IPS-11a (cell line): ENCODE data around the gene GDPD1.
"Not testable (repeated sequence)": the region's sequence is repeated elsewhere in the genome, so short reads cannot be mapped to it uniquely, and the experiment has no call there.

Experiments
- H3K4me3 ChIP-seq: one replicate; pipeline ENCODE4 v1.5.1; 2013; ENCODE audit warnings: low read depth, low read length, control low read depth

The GDPD1 gene

DNA sequence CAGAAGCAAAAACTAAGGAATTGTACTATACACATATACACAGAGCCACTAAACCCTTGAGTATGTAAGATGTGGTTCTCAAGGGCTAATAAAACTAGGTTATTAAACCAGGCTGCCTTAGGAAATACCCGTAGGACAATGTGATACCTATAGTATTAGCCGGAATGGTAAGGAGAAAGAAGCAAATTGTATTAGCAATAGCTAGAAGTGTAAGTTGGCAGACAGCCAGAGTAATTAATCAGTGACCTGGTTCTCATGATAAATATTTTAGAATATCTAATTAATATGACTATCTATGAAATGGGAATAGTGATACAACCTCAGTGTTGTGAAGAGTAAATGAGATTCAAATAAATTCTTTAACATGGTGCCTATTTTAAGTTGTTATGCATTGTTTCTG lies 18.6 kb downstream of the GDPD1 start:
- no peak overlapping the region for H3K4me3 ChIP-seq

DNA sequence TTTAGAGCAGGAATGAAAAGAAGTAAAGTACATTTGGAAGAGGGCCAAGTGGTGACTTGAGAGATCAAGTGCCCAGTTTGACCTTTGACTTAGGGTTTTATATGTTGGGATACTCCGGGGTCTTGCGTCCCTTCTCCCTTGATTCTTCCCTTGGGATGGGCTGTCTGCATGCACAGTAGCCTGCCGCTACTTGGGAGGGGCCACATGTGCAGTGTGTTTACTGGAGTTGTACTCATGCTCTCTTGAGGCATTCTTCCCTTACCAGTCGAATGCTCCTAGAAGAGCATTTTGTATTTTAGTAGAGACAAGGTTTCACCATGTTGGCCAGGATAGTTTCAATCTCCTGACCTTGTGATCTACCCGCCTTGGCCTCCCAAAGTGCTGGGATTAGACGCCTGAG lies 23.8 kb downstream of the GDPD1 start:
- no peak overlapping the region for H3K4me3 ChIP-seq

- H3K4me3 ChIP-seq = no peak overlapping the region
Measured at GRCh38 chr17:59254742-59255141, 34.4 kb downstream of the GDPD1 start.

DNA sequence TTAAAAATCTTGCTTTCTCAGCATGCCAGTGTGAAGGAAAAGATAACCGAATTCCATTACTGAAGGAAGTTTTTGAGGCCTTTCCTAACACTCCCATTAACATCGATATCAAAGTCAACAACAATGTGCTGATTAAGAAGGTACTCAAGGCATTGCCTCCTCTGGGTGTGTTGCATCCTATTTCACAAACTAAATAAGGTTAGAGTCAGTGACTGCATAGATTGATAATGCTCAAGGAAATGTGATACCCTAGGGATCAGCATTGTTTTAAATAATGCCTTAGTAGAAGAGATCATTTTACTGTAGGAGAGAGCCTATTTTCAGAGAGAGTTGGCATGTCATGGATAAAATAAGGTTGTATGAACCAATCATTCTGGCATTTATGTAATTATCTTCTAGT lies 36.8 kb downstream of the GDPD1 start:
- H3K4me3 ChIP-seq = no peak overlapping the region

- no peak overlapping the region for H3K4me3 ChIP-seq
Measured at GRCh38 chr17:59260722-59261121, 40.4 kb downstream of the GDPD1 start.

DNA sequence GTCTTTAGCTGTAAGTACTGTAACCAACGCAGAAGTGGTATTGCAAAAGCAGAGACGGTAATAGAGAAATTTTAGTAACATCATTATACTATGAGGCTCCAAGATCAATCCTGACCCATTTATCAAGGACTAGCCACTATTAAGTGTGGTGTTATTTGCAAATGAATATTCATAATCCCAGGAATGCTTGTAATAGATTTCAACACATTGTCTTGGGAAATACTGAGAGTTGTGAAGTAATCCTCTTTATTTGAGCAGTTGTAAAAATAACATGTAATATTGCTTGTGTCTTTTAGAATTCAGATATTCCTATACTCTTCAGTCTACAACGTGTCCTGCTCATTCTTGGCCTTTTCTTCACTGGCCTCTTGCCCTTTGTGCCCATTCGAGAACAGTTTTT lies 46.4 kb downstream of the GDPD1 start:
- H3K4me3 ChIP-seq = no peak overlapping the region

DNA sequence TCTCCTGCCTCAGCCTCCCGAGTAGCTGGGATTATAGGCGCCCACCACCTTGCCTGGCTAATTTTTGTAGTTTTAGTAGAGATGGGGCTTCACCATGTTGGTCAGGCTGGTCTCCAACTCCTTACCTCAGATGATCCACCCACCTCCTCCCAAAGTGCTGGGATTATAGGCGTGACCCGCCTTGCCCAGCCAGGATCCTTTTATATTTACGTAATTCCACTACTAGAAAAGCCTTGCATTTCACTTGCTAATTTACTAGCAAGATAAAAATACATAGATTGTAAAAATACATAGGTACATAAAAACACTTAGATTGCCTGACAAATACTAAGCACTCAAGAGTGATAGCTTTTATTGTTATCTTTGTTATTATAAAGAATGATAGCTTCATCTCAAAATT lies 47.5 kb downstream of the GDPD1 start:
- no peak overlapping the region for H3K4me3 ChIP-seq

DNA sequence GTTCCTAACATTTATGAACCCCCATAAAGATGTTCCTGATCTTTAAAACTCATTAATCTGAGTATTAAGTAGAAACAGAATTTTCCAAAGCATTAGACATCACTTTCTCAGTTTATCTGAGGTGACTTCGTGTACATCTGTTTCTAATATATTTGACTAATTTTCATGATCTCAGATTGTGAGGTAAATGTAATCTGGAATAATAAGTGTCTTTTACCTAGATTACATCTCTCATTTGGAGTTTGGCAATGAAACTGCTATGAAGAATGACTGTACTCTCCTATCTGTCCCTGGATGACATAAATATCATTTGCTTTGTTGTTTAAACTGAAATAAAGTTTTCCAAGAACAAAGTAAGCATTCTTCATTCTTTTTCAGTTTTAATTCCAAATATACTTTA lies 55.3 kb downstream of the GDPD1 start:
- H3K4me3 ChIP-seq = no peak overlapping the region

DNA sequence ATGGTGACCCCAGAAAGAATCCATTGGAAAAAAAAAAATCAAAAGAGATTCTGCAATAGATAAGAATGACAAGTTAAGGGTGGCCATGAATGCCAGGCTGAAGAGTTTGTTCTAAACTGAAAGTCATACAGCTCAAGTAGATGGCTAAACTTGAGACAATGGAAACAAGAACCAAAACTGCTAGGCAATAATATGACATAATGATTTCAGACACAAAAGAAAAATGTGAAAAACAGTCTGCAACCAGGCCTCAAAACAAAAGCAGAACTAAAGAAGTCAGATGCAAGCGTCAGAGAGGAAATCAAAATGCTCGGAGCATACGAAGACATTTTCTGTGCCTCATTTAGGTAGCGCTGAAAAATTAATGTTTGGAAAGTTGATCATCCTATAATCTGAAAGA lies 56.7 kb downstream of the GDPD1 start:
- H3K4me3 ChIP-seq = no peak overlapping the region

GRCh38 chr17:59278406-59278805 lies 58.1 kb downstream of the GDPD1 start:
- no peak overlapping the region for H3K4me3 ChIP-seq

DNA sequence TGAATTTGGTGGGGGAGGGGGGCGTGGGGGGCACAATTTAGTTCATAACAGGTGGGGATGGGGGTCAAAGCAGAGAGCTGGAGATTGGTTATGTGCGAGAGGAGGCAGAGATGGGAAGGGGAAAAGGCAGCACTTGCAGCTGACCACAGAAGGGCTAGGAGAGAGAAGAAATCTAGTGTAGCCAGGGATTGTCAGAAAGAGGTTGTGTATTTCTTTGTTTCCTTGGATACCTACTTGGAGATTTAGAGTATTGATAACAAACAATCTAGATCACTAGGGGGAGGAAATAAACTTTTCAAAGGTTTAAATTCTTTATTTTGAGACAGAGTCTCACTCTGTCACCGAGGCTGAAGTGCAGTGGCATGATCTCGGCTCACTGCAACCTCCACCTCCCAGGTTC lies 64.0 kb downstream of the GDPD1 start:
- no peak overlapping the region for H3K4me3 ChIP-seq

- H3K4me3 ChIP-seq = no peak overlapping the region
Measured at GRCh38 chr17:59287452-59287851, 67.1 kb downstream of the GDPD1 start.

DNA sequence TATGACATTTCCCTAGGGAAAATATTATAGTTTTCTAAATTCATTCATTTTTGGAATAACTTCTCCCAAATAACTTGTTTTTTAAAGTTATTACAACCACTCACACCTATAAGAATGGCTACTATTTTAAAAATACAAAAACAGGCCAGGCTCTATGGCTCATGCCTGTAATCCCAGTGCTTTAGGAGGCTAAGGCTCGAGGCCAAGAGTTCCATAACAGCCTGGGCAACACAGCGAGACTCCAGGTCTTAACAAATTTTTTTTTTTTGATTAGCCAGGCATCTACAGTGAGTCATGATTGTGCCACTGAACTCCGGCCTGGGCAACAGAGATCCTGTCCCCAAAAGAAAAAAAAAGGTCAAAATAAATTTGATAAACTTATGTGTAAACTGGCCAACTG lies 67.6 kb downstream of the GDPD1 start:
- H3K4me3 ChIP-seq = no peak overlapping the region

- H3K4me3 ChIP-seq = no peak overlapping the region
Measured at GRCh38 chr17:59289981-59290301, 69.6 kb downstream of the GDPD1 start.

DNA sequence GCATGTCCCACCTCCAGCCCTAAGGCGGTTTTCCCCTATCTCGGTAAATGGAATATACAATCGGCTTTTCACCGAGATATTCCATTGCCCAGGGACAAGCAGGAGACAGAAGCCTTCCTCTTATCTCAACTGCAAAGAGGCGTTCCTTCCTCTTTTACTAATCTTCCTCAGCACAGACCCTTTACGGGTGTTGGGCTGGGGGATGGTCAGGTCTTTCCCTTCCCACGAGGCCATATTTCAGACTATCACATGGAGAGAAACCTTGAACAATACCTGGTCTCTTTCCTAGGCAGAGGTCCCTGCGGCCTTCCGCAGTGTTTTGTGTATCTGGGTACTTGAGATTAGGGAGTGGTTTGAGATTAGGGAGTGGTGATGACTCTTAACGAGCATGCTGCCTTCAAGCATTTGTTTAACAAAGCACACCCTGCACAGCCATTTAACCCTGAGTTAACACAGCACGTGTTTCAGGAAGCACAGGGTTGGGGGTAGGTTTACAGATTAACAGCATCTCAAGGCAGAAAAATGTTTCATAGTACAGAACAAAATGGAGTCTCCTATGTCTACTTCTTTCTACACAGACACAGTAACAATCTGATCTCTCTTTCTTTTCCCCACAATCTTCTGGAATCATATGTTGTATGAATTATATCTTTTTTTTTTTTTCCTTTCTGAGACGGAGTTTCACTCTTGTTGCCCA lies 70.1 kb downstream of the GDPD1 start:
- H3K4me3 ChIP-seq = not testable (repeated sequence)

DNA sequence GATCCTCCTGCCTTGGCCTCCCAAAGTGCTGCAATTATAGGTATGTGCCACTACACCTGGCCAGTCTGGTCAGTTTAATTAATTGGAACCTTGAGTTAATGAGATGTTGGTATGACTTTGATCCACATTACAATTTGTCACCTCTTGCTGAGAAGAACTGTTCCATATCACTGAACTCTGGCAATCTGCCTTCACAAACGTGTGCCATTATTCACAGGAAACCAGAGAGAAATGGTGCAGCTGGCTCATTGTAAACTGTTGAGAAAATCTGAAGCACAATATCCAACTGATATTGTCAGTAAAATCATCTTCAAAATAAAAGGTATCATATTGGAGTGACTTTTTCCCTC lies 71.8 kb downstream of the GDPD1 start:
- no peak overlapping the region for H3K4me3 ChIP-seq

GRCh38 chr17:59296190-59296589 lies 75.9 kb downstream of the GDPD1 start:
- no peak overlapping the region for H3K4me3 ChIP-seq

- no peak overlapping the region for H3K4me3 ChIP-seq
Measured at GRCh38 chr17:59298521-59298920, 78.2 kb downstream of the GDPD1 start.

DNA sequence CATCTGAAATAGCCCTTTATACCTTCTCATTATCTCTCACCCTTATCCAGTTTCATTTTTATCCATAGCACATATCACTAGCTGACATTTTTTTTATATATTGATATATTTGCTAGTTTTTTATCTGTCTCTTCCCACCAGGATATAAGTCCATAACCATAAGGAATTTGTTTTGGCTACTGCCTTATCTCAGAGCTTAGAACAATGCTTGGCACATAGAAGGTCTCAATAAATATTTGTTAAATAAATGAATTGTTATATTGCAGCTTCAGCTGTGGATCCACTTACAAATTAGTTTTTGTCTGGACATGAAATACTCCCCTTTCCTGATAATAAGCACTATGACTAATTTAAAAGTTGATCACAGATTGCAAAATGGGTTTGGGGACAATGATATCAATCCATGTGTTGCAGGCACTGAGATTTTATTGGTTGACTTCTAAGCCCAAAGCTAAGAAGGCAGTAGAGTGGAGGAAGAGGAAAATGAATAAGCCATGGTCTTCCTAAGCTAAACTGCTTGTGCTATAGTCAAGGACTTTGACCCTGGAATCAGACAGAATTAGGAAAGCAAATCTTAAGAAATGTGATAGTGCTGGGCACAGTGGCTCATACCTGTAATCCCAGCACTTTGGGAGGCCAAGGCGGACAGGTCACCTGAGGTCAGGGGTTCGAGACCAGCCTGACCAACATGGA lies 79.2 kb downstream of the GDPD1 start:
- no peak overlapping the region for H3K4me3 ChIP-seq

DNA sequence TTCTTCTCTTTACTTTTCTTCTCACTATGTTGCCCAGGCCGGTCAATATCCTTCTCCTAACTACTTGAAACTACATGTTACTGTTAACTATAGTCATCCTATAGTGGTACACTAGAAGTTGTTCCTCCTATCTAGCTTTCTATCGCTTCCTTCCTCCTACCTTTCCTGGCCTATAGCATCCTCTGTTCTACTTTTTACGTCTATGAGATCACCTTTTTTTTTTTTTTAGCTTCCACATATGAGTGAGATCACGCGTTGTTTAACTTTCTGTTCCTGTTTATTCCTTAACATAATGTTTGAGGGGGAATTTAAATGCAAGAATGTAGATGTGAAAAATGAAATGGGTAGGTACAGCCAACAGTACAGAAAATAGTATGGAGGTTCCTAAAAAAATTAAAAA lies 80.6 kb downstream of the GDPD1 start:
- H3K4me3 ChIP-seq = no peak overlapping the region

DNA sequence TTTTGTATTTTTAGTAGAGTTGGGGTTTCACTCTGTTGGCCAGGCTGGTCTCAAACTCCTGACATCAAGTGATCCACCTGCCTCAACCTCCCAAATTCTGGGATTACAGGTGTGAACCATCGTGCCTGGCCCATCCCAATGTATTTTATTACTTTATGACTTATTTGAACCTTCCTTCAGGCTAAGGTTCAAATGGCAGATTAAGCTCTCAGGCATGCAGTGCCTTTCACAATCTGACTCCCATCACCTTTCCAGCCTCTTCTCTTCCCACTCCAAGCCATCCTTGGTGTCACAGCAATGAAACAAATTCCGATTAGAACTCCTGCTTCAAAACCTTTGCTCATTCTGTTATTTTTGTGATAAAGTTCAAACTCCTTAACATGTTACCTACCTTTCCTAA lies 84.5 kb downstream of the GDPD1 start:
- no peak overlapping the region for H3K4me3 ChIP-seq

- no peak overlapping the region for H3K4me3 ChIP-seq
Measured at GRCh38 chr17:59310263-59310920, 90.1 kb downstream of the GDPD1 start.

GRCh38 chr17:59311051-59311468 lies 90.7 kb downstream of the GDPD1 start:
- H3K4me3 ChIP-seq = no peak overlapping the region
